GM12878 (cell line): ENCODE data around the gene CDYL2. TPM values are rescaled to one million over a fixed set of nuclear protein-coding genes. Genes with fewer than 3 reads are reported as not detected.

ENCODE experiments used
- ASH2L ChIP-seq: fragments of 300-600, 200-600 bp; sonication (generic); IDR thresholded peaks from 2 replicates; pipeline ENCODE4 v1.6.1; 2017; ENCODE audit warnings: low read depth, mild to moderate bottlenecking, borderline replicate concordance
- BHLHE40 ChIP-seq, 2 experiments: fragments of 450-650 bp in 1 of 2; IDR thresholded peaks; 2 replicates each; pipeline ENCODE4 v1.6.1; 2011 to 2017; ENCODE audit warnings: low read depth in 2 of 2, borderline replicate concordance in 1 of 2, improper control_type of control experiment in 1 of 2, low read length in 1 of 2, mild to moderate bottlenecking in 1 of 2
- CEBPB ChIP-seq, 2 experiments: fragments of 150-350 bp in 1 of 2; IDR thresholded peaks; 2 replicates each; pipeline ENCODE4 v1.6.1; 2012 to 2014; ENCODE audit warnings: low read depth in 2 of 2, low read length in 2 of 2, borderline replicate concordance in 1 of 2, inconsistent platforms in 1 of 2
- CHD4 ChIP-seq: fragments of 200-600 bp; sonication (generic); IDR thresholded peaks from 2 replicates; pipeline ENCODE4 v1.6.1; 2016; ENCODE audit warnings: mild to moderate bottlenecking
- IKZF2 ChIP-seq, 2 experiments: fragments of 450-650 bp; IDR thresholded peaks; 2 replicates each; pipeline ENCODE4 v1.6.1; 2017; ENCODE audit warnings: mild to moderate bottlenecking in 2 of 2, moderate library complexity in 2 of 2
- JUND ChIP-seq: IDR thresholded peaks from 2 replicates; pipeline ENCODE4 v1.6.1; 2012; ENCODE audit warnings: low read depth, mild to moderate bottlenecking, low read length, improper control_type of control experiment, moderate library complexity
- RFX5 ChIP-seq: IDR thresholded peaks from 2 replicates; pipeline ENCODE4 v1.6.1; 2011; ENCODE audit warnings: low read depth, low read length, improper control_type of control experiment
- RUNX3 ChIP-seq: IDR thresholded peaks from 2 replicates; pipeline ENCODE4 v1.6.1; 2012; ENCODE audit warnings: low read length, inconsistent platforms
- SMAD5 ChIP-seq: IDR thresholded peaks from 2 replicates; pipeline ENCODE4 v1.6.1; 2016; ENCODE audit warnings: antibody characterized with exemption, low read depth
- SMC3 ChIP-seq: IDR thresholded peaks from 2 replicates; pipeline ENCODE4 v1.6.1; 2011; ENCODE audit warnings: low read length, improper control_type of control experiment, borderline replicate concordance
- TAF1 ChIP-seq: IDR thresholded peaks from 2 replicates; pipeline ENCODE4 v1.6.1; 2011; ENCODE audit warnings: mild to moderate bottlenecking, low read depth, low read length, borderline replicate concordance
- TARDBP ChIP-seq: IDR thresholded peaks from 2 replicates; pipeline ENCODE4 v1.6.1; 2016; ENCODE audit warnings: borderline replicate concordance
- YY1 ChIP-seq: IDR thresholded peaks from 2 replicates; pipeline ENCODE4 v1.6.1; 2011; ENCODE audit warnings: low read depth, mild to moderate bottlenecking, low read length
- polyA plus RNA-seq, 11 experiments: library from polyadenylated mRNA; depleted of rRNA in 4 of 11; unstranded in 6 of 11; stranded (reverse) in 5 of 11; fragments of >200 nt; fragmentation: Nextera tagmentation in 4 of 11; fragmentation: Illumina TruSeq in 1 of 11; extraction: Ambion mirVana in 4 of 11; extraction: Trizol in 1 of 11; gene quantifications; 1 replicate in 1 of 11; 2 replicates in 10 of 11; pipeline versions ENCODE4 v1.2.1 to v1.2.3, GENCODE V29; 2011 to 2016; ENCODE audit warnings: inconsistent platforms in 2 of 11, missing spikeins in 2 of 11, low read depth in 1 of 11
- total RNA-seq, 4 experiments: library from RNA; depleted of rRNA in 3 of 4; stranded (reverse); fragments of >200 nt in 3 of 4; fragmentation: Illumina TruSeq in 1 of 4; extraction: Trizol in 1 of 4; gene quantifications; 2 replicates each; pipeline versions ENCODE4 v1.2.1 to v1.2.3, GENCODE V29; 2013 to 2021
- TF ChIP-seq, protein P1 (sequence below): fragments of 450-650 bp; IDR thresholded peaks from 2 replicates; pipeline ENCODE4 v1.6.1; 2017; ENCODE audit warnings: mild to moderate bottlenecking, moderate library complexity

Gene CDYL2
- total and polyA plus RNA-seq, 10 of the 15 experiments (the other 5 are each of a cell fraction or from before 2014, with no cell fraction given), result 0.27 to 22.9 (median 3.9) TPM

DNA sequence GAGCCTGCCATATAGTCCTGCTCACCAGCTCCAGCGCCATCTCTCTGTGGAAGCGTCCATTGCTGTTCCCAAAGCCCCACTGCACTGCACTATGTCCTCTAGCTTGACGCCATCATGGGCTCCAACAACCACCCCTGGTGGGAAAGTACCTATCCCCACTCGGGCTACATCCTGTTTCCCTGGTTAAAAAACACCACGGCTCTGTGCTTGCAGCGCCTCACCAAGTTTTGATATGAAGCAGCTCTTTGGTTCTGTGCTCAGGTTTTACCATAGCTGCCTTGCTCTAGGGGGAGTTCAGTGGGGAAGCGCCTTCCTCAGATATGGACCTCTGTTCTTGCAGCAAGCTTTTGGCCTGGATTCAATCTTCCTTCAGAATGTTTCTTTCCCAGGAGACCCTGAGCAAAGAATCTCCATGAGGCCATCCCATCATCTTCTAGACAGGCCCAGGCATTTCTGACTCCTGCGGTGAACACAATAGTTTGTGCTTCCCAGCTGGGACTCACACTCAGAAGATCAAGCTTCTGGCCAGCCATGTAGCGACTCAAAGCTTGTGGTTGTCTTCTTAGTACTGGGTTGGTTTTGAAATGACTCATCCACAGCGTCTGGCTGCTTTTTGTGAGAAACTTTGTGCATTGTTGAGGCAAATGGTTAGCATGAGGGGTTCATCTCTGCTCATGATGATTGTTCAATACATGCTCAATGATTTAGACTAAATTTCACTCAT, 224.1 kb downstream of the CDYL2 start (continued):
- TF ChIP-seq, protein P1, sequence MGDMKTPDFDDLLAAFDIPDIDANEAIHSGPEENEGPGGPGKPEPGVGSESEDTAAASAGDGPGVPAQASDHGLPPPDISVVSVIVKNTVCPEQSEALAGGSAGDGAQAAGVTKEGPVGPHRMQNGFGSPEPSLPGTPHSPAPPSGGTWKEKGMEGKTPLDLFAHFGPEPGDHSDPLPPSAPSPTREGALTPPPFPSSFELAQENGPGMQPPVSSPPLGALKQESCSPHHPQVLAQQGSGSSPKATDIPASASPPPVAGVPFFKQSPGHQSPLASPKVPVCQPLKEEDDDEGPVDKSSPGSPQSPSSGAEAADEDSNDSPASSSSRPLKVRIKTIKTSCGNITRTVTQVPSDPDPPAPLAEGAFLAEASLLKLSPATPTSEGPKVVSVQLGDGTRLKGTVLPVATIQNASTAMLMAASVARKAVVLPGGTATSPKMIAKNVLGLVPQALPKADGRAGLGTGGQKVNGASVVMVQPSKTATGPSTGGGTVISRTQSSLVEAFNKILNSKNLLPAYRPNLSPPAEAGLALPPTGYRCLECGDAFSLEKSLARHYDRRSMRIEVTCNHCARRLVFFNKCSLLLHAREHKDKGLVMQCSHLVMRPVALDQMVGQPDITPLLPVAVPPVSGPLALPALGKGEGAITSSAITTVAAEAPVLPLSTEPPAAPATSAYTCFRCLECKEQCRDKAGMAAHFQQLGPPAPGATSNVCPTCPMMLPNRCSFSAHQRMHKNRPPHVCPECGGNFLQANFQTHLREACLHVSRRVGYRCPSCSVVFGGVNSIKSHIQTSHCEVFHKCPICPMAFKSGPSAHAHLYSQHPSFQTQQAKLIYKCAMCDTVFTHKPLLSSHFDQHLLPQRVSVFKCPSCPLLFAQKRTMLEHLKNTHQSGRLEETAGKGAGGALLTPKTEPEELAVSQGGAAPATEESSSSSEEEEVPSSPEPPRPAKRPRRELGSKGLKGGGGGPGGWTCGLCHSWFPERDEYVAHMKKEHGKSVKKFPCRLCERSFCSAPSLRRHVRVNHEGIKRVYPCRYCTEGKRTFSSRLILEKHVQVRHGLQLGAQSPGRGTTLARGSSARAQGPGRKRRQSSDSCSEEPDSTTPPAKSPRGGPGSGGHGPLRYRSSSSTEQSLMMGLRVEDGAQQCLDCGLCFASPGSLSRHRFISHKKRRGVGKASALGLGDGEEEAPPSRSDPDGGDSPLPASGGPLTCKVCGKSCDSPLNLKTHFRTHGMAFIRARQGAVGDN, result no peak
- TF ChIP-seq RFX5 (no peak), BHLHE40 (IDR thresholded peaks at IDR 0.05; ENCODE audit: borderline replicate concordance in 1 of 2, low read depth in 2 of 2, low read length in 1 of 2) (0 out of 4 replicates have a peak, but pooled peaks of 1 of the 2 experiments have one; percentile 46), TARDBP (0 out of 2 replicates have a peak, but pooled peaks have one; percentile 23), RUNX3 (peak; percentile 97), TAF1 (peak; percentile 75; the same call in 1 of the 2 replicates), SMC3 (0 out of 2 replicates have a peak, but pooled peaks have one; percentile 13), CEBPB (IDR thresholded peaks at IDR 0.05; ENCODE audit: borderline replicate concordance in 1 of 2, low read depth in 2 of 2, low read length in 2 of 2) (peak in 1 of 2 experiments; percentile 90; a peak in 1 of 4 replicates), CHD4 (no peak), IKZF2 (IDR thresholded peaks at IDR 0.05) (peak; percentile 52 to 63; a peak in 2 of 4 replicates), YY1 (peak; percentile 92), ASH2L (0 out of 2 replicates have a peak, but pooled peaks have one; percentile 68), SMAD5 (no peak), JUND (peak; percentile 85)
